Thyroid gland (tissue), 4 donors: ENCODE results near the gene XPNPEP1.

ENCODE experiments used
- POLR2A ChIP-seq, 2 donors: fragments of 450-650 bp; IDR thresholded peaks; one replicate each; pipeline ENCODE4 v1.6.1; 2017; ENCODE audit warnings: antibody characterized with exemption in 2 of 2, mild to moderate bottlenecking in 2 of 2, moderate library complexity in 1 of 2
- TF ChIP-seq, protein P1 (sequence below), 6 experiments: fragments of 200-600 bp in 3 of 6; fragments of 450-650 bp in 3 of 6; sonication (generic) in 3 of 6; IDR thresholded peaks; one replicate each; pipeline ENCODE4 v1.5.1; 2016 to 2019; ENCODE audit warnings: antibody characterized with exemption in 6 of 6, mild to moderate bottlenecking in 2 of 6, inconsistent platforms in 1 of 6, moderate library complexity in 1 of 6

DNA sequence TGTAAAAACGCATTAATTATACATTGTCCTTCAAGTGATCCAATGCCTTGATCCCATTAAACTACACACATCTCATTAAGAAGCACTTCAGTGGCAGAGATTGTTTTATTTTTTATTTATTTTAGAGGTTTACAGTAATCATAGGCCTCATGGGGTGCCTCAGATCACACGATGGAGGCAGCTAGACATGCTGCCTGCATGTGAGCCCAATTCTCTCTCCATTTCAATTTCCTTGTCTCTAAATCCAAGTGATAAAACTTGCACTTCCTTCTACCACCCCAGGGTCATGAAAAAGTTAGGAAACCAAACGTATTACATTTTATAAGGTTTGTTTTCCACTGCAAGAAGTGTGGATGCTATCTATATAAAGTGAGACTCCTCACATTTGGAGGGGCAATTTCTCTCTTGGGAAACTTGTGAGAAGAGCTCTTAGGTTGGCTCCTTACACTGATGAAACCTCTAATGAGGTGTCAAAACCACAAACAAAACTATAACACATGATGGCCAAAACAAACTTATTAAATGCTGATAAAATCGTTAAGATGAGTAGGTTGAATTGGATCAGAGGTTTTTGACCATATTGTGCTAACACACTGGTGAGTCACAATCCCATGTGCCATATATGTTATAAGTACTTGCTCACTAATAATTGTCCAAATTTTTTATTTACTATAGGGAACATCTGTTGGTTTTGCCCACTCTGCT, 22.3 kb upstream of the XPNPEP1 start:
- TF ChIP-seq, protein P1, sequence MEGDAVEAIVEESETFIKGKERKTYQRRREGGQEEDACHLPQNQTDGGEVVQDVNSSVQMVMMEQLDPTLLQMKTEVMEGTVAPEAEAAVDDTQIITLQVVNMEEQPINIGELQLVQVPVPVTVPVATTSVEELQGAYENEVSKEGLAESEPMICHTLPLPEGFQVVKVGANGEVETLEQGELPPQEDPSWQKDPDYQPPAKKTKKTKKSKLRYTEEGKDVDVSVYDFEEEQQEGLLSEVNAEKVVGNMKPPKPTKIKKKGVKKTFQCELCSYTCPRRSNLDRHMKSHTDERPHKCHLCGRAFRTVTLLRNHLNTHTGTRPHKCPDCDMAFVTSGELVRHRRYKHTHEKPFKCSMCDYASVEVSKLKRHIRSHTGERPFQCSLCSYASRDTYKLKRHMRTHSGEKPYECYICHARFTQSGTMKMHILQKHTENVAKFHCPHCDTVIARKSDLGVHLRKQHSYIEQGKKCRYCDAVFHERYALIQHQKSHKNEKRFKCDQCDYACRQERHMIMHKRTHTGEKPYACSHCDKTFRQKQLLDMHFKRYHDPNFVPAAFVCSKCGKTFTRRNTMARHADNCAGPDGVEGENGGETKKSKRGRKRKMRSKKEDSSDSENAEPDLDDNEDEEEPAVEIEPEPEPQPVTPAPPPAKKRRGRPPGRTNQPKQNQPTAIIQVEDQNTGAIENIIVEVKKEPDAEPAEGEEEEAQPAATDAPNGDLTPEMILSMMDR (IDR thresholded peaks at IDR 0.05), result no peak
- no peak for TF ChIP-seq POLR2A (IDR thresholded peaks at IDR 0.05)
